ENCODE measurements around the gene LRRC4C. TPM values are rescaled to one million over a fixed set of nuclear protein-coding genes. Genes with fewer than 3 reads are reported as not detected.
A peak's percentile ranks its signal among the peaks of the same experiment; 100 is the strongest.

The LRRC4C gene
- total and polyA plus RNA-seq, 12 donors, result 0.15 to 0.93 (median 0.40) TPM

DNA sequence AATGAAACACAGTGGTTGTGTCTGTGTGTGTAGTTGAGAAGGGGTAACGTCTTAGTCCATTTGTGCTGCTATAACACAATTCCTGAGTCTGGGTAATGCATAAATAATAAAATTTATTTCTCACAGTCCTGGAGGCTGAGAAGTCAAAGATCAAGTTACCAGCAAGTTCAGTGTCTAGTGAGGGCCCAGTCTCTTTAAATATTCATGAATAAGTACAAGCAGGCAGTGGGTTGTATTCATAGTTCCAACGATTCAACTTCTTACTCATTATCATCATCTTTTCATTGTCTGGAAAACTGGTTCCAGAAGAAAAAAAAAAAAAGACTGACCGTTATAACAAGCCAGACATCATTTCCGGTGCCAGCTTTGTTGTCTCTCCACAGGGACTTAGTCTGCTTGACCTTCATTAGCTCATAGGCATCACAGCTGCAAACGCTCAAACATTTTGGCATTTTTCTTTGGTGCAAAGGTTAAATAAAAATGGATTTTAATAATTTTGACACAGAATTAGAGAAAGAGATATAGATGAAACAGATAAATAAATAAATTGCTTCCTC is 1297.5 kb downstream of the LRRC4C start:
- peaks cover 0 to 6% (median 0%) of the 10 kb centered on the region in 9 donors for H3K4me1 ChIP-seq
- TF ChIP-seq, protein P1, sequence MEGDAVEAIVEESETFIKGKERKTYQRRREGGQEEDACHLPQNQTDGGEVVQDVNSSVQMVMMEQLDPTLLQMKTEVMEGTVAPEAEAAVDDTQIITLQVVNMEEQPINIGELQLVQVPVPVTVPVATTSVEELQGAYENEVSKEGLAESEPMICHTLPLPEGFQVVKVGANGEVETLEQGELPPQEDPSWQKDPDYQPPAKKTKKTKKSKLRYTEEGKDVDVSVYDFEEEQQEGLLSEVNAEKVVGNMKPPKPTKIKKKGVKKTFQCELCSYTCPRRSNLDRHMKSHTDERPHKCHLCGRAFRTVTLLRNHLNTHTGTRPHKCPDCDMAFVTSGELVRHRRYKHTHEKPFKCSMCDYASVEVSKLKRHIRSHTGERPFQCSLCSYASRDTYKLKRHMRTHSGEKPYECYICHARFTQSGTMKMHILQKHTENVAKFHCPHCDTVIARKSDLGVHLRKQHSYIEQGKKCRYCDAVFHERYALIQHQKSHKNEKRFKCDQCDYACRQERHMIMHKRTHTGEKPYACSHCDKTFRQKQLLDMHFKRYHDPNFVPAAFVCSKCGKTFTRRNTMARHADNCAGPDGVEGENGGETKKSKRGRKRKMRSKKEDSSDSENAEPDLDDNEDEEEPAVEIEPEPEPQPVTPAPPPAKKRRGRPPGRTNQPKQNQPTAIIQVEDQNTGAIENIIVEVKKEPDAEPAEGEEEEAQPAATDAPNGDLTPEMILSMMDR (IDR thresholded peaks at IDR 0.05), result no peak
- H3K36me3 ChIP-seq, result no peaks in the 10 kb centered on the region
- intact Hi-C loops (cut with DNase I), result no loop called here
- no peak overlapping the region for H3K27ac ChIP-seq
- no peak overlapping the region for H3K4me3 ChIP-seq
- no peaks in the 10 kb centered on the region for H3K27me3 ChIP-seq
- ATAC-seq (peak in 2 of 8 donors; percentile 25 to 61), DNase-seq (peak in 1 of 2 donors; percentile 6)
- 31 to 37% methylated on average over 5 of the region's 5 CpGs for WGBS, 2 donors
- H3K9me3 ChIP-seq, result peaks cover 0 to 29% (median 3%) of the 10 kb centered on the region in 11 donors

DNA sequence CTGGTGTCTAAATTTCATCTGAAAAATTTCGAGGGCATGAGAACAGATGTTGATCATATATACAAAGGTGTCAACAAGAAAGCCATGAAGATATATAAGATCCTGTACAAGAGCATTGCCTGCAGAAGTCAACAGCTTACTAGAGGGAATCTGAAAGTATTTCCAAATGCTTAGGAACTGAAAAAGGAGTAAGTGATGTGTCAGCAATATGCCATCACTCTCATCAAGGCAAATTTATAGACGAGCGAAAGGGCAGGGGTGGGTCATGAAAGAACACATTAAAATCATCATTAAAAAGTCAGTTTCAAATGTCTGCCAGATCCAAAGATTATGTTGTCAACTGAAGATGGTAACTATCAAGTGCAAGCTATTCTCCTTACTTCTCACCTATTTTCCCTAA is 1299.0 kb downstream of the LRRC4C start:
- peaks cover 0 to 6% (median 0%) of the 10 kb centered on the region in 9 donors for H3K4me1 ChIP-seq
- no peaks in the 10 kb centered on the region for H3K36me3 ChIP-seq
- no peaks in the 10 kb centered on the region for H3K27me3 ChIP-seq
- H3K4me3 ChIP-seq, result no peak overlapping the region
- intact Hi-C loops (cut with DNase I), result no loop called here
- no peak for DNase-seq
- TF ChIP-seq, protein P1 (IDR thresholded peaks at IDR 0.05), result no peak
- peaks cover 0 to 36% (median 0%) of the 10 kb centered on the region in 11 donors for H3K9me3 ChIP-seq
- 70 to 76% methylated on average over 3 of the region's 3 CpGs for WGBS, 2 donors
- H3K27ac ChIP-seq, result no peak overlapping the region
- ATAC-seq, result no peak

DNA sequence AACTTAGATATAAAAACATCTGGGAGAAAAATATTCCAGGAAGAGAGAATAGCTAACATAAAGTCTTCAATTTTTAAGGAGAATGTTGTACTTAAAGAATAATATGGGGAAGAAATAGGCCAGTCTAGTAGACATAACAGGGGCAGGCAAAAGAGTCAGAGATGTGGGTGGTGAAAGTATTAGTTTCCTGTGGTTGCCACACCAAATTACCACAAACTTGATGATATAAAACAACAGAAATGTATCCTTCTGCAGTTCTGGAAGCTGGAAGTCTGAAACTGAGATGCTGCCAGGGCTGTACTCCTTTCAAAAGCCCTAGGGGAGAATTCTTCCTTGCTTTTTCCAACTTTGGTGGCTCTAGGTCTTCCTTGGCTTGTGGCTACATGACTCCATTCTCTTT is 1309.7 kb downstream of the LRRC4C start:
- ATAC-seq, result no peak
- no peak for DNase-seq
- TF ChIP-seq, protein P1 (IDR thresholded peaks at IDR 0.05), result no peak
- intact Hi-C loops (cut with DNase I), result no loop called here
- peaks cover 0 to 38% (median 11%) of the 10 kb centered on the region in 11 donors for H3K9me3 ChIP-seq
- no peak overlapping the region for H3K27ac ChIP-seq
- no peaks in the 10 kb centered on the region for H3K27me3 ChIP-seq
- no peak overlapping the region for H3K4me3 ChIP-seq
- no peaks in the 10 kb centered on the region for H3K4me1 ChIP-seq
- no peaks in the 10 kb centered on the region for H3K36me3 ChIP-seq

DNA sequence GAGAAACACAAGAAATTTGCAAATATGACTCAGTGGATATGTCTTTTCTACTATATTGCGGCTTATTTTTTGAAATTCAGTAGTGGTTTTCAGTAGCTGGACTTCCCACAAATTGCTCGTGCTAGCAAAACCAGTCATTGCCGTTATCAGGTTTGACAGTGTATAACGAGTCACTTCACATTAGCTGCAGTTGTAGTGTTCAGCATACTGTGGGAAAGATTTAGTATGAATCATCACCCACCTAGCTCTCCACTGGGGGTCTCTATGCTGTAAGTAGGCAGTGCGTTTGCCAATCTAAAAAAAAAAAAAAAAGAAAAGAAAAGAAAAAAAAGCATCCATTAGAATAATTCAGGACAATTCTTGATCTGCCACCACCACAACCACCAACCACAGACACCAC is 1318.9 kb downstream of the LRRC4C start:
- Histone ChIP-seq H3K9me3 (no peaks in the 10 kb centered on the region), H3K4me1 (no peaks in the 10 kb centered on the region), H3K27ac (no peak overlapping the region), H3K4me3 (no peak overlapping the region), H3K27me3 (no peaks in the 10 kb centered on the region), H3K36me3 (no peaks in the 10 kb centered on the region)
- ATAC-seq, result no peak
- no peak for DNase-seq
- TF ChIP-seq, protein P1 (IDR thresholded peaks at IDR 0.05), result no peak
- WGBS, 2 donors, result 66 to 75% methylated on average over 5 of the region's 5 CpGs
- intact Hi-C loops (cut with DNase I), result no loop called here
